ENCODE data around the gene KRTAP4-5. TPM values are rescaled to one million over a fixed set of nuclear protein-coding genes. Genes with fewer than 3 reads are reported as not detected.

Gene KRTAP4-5
- total RNA-seq, 4 donors from 2014 or later = not detected

DNA sequence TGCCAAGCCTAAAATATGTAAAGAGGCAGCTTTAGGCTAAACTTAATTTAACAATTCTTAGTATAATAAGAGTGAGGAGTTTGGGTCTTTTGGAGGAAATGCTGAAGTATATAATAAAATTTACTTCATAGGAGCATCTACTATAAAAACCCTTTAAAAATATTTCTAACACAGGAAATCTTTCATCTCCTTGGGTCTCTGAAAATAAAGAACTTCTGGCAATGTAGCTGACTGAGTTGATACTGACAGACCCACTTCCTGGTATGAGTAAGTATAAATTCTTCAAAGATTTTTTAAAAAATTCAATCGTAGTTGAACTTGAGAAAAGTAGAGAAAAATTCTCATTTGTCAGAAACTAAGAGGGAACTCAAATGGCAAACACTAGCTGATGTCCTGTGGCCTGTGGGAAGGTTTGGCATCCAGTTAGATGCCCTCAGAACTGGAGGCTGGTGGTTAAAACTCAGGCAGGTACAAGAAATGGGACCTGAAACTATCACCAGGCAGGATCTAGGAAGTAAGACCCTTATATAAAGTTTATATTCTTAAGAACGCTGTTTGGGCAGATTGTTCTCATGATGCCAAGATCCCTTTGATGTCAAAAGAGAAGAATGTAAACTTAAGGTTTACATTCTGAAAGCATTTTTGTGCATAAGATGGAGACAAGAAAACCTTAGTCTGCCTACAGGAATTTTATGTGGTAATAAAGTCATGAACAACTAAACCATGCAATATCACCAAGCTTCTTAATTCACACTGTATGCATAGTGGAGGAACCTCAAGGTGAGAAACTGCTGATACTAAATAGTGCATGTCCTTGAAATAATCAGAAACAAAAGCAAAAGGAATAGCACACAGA is 15.5 kb downstream of the KRTAP4-5 start:
- TF ChIP-seq, protein P1, sequence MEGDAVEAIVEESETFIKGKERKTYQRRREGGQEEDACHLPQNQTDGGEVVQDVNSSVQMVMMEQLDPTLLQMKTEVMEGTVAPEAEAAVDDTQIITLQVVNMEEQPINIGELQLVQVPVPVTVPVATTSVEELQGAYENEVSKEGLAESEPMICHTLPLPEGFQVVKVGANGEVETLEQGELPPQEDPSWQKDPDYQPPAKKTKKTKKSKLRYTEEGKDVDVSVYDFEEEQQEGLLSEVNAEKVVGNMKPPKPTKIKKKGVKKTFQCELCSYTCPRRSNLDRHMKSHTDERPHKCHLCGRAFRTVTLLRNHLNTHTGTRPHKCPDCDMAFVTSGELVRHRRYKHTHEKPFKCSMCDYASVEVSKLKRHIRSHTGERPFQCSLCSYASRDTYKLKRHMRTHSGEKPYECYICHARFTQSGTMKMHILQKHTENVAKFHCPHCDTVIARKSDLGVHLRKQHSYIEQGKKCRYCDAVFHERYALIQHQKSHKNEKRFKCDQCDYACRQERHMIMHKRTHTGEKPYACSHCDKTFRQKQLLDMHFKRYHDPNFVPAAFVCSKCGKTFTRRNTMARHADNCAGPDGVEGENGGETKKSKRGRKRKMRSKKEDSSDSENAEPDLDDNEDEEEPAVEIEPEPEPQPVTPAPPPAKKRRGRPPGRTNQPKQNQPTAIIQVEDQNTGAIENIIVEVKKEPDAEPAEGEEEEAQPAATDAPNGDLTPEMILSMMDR (IDR thresholded peaks at IDR 0.05) = no peak
- TF ChIP-seq POLR2AphosphoS5 (IDR thresholded peaks at IDR 0.05) (no peak), EP300 (IDR thresholded peaks at IDR 0.05; ENCODE audit: low read depth) (no peak), POLR2A (IDR thresholded peaks at IDR 0.05) (no peak)
- H3K4me1 ChIP-seq = no peaks in the 10 kb centered on the region
- no peaks in the 10 kb centered on the region for H3K36me3 ChIP-seq
- 62 to 65% methylated on average over 2 of the region's 2 CpGs for WGBS, 2 donors (ENCODE audit: low coverage in 1 of 2)
- H3K9me3 ChIP-seq = no peaks in the 10 kb centered on the region
- no peak overlapping the region for H3K27ac ChIP-seq
- intact Hi-C loops (cut with DNase I; ENCODE audit: low total_unique reads) (no loop called here), in situ Hi-C loops (cut with MboI; ENCODE audit: low pct_ligation_motif_present in 1 of 4, low pct_unique_long_range_greater_than_20kb in 1 of 4, low sequenced_read_pairs in 3 of 4) (no loop called here)
- DNase-seq = no peak
- H3K4me3 ChIP-seq = no peak overlapping the region
- peaks cover 2% of the 10 kb centered on the region for H3K27me3 ChIP-seq

DNA sequence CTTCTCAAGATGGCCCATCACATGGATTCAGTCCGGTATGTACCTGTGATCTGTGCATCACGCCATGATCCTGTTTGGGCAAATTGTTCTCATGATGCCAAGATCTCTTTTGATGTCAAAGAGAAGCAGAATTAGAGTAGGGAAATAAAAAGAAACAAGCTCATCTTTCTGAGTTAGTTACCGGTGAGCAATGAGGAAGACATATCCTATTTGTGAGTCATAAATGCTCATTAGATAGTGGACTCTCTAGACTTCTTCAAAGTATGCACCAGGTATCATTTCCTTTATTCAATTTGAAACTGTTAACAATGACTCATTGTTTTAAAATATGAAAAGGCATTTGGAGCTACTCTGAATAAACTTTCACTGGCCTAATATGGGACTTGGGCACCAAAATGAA is 17.6 kb downstream of the KRTAP4-5 start:
- in situ Hi-C loops (cut with MboI; ENCODE audit: low pct_ligation_motif_present in 1 of 4, low pct_unique_long_range_greater_than_20kb in 1 of 4, low sequenced_read_pairs in 3 of 4) (no loop called here), intact Hi-C loops (cut with DNase I; ENCODE audit: low total_unique reads) (no loop called here)
- Histone ChIP-seq H3K36me3 (no peaks in the 10 kb centered on the region), H3K4me3 (no peak overlapping the region), H3K9me3 (no peaks in the 10 kb centered on the region), H3K27ac (no peak overlapping the region), H3K27me3 (peaks cover 5% of the 10 kb centered on the region), H3K4me1 (no peaks in the 10 kb centered on the region)
- WGBS, 2 donors (ENCODE audit: low coverage in 1 of 2) = 0 to 78% methylated on average over 1 to 3 of the region's 3 CpGs
- TF ChIP-seq POLR2AphosphoS5 (IDR thresholded peaks at IDR 0.05) (no peak), EP300 (IDR thresholded peaks at IDR 0.05; ENCODE audit: low read depth) (no peak), POLR2A (IDR thresholded peaks at IDR 0.05) (no peak)
- TF ChIP-seq, protein P1 (IDR thresholded peaks at IDR 0.05) = no peak
- DNase-seq = no peak

DNA sequence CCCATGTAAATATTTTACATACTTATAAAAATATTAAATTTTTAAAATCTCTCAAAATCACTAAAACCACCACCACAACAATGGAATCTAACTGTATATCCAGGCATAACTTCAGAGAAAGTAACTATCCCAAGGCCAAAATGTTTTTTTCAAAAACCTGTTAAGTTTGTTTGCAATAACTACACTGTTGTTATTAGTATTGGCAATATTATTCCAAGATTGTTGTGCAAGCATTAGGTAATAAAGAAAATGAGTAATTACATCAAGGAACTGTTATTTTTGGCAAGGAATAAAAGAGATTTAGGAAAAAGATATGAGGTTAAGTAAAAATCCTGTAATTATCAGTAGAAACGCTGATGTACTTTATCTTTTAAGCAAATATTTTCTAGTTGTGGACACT is 22.3 kb downstream of the KRTAP4-5 start:
- whole genome bisulfite sequencing, 2 donors (ENCODE audit: low coverage in 1 of 2) = 54 to 70% methylated on average over 1 of the region's 1 CpG
- H3K36me3 ChIP-seq = no peaks in the 10 kb centered on the region
- no peak for DNase-seq
- no peak overlapping the region for H3K27ac ChIP-seq
- TF ChIP-seq POLR2AphosphoS5 (IDR thresholded peaks at IDR 0.05) (no peak), POLR2A (IDR thresholded peaks at IDR 0.05) (no peak), EP300 (IDR thresholded peaks at IDR 0.05; ENCODE audit: low read depth) (no peak)
- TF ChIP-seq, protein P1 (IDR thresholded peaks at IDR 0.05) = no peak
- no peak overlapping the region for H3K4me3 ChIP-seq
- no peaks in the 10 kb centered on the region for H3K4me1 ChIP-seq
- intact Hi-C loops (cut with DNase I; ENCODE audit: low total_unique reads) (no loop called here), in situ Hi-C loops (cut with MboI; ENCODE audit: low pct_ligation_motif_present in 1 of 4, low pct_unique_long_range_greater_than_20kb in 1 of 4, low sequenced_read_pairs in 3 of 4) (no loop called here)
- H3K9me3 ChIP-seq = no peaks in the 10 kb centered on the region
- H3K27me3 ChIP-seq = peaks cover 12% of the 10 kb centered on the region

GRCh38 chr17:41126412-41126811 is 23.2 kb downstream of the KRTAP4-5 start:
- intact Hi-C loops (cut with DNase I; ENCODE audit: low total_unique reads) = no loop called here
- H3K27me3 ChIP-seq = peaks cover 12% of the 10 kb centered on the region

More at GRCh38 chr17:41126412-41126811, 23.2 kb downstream of the KRTAP4-5 start:
- H3K4me1 ChIP-seq = no peaks in the 10 kb centered on the region
- 76 to 79% methylated on average over 3 of the region's 3 CpGs for WGBS, 2 donors (ENCODE audit: low coverage in 1 of 2)
- in situ Hi-C loops (cut with MboI; ENCODE audit: low pct_ligation_motif_present in 1 of 4, low pct_unique_long_range_greater_than_20kb in 1 of 4, low sequenced_read_pairs in 3 of 4) = no loop called here
- H3K27ac ChIP-seq = no peak overlapping the region
- H3K4me3 ChIP-seq = no peak overlapping the region
- DNase-seq = no peak
- TF ChIP-seq, protein P1 (IDR thresholded peaks at IDR 0.05) = no peak
- no peak for TF ChIP-seq POLR2AphosphoS5 (IDR thresholded peaks at IDR 0.05)
- TF ChIP-seq POLR2A (IDR thresholded peaks at IDR 0.05) = no peak
- no peak for TF ChIP-seq EP300 (IDR thresholded peaks at IDR 0.05; ENCODE audit: low read depth)
- no peaks in the 10 kb centered on the region for H3K36me3 ChIP-seq
- H3K9me3 ChIP-seq = no peaks in the 10 kb centered on the region
